GM23338 (cell line): ENCODE data around the gene EREG.

Experiments used
- EZH2 ChIP-seq: fragments of 200-600 bp; sonication (generic); IDR thresholded peaks from one replicate; pipeline ENCODE4 v1.8.0; 2017; ENCODE audit warnings: antibody characterized with exemption, mild to moderate bottlenecking, low read depth; ENCODE audit not compliant: unreplicated experiment
- POLR2AphosphoS5 ChIP-seq: IDR thresholded peaks from 2 replicates; pipeline ENCODE4 v1.6.1; 2016; ENCODE audit warnings: antibody characterized with exemption, low read depth
- TF ChIP-seq, protein P1 (sequence below), 2 experiments: fragments of 200-600 bp in 1 of 2; sonication (generic) in 1 of 2; conservative IDR thresholded peaks; 2 replicates each; pipeline versions ENCODE4 v1.5.1 to v1.6.1; 2016 to 2017; ENCODE audit warnings: antibody characterized with exemption in 2 of 2, low read depth in 2 of 2, mild to moderate bottlenecking in 2 of 2, moderate library complexity in 1 of 2

GRCh38 chr4:74324262-74324661 is 40.7 kb upstream of the EREG start:
- TF ChIP-seq, protein P1, sequence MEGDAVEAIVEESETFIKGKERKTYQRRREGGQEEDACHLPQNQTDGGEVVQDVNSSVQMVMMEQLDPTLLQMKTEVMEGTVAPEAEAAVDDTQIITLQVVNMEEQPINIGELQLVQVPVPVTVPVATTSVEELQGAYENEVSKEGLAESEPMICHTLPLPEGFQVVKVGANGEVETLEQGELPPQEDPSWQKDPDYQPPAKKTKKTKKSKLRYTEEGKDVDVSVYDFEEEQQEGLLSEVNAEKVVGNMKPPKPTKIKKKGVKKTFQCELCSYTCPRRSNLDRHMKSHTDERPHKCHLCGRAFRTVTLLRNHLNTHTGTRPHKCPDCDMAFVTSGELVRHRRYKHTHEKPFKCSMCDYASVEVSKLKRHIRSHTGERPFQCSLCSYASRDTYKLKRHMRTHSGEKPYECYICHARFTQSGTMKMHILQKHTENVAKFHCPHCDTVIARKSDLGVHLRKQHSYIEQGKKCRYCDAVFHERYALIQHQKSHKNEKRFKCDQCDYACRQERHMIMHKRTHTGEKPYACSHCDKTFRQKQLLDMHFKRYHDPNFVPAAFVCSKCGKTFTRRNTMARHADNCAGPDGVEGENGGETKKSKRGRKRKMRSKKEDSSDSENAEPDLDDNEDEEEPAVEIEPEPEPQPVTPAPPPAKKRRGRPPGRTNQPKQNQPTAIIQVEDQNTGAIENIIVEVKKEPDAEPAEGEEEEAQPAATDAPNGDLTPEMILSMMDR (conservative IDR thresholded peaks at IDR 0.05; ENCODE audit: low read depth in 2 of 2) = no peak
- TF ChIP-seq EZH2 = no peak
- TF ChIP-seq POLR2AphosphoS5 = no peak
